Activated naive CD4-positive, alpha-beta T cell treated with anti-CD3 and anti-CD28 coated beads, Interleukin-2, amount 50 U/mL, for 16 hours (primary cell): Measurements from ENCODE around the gene AS3MT.
A peak's percentile ranks its signal among the peaks of the same experiment; 100 is the strongest.
"Not testable (repeated sequence)": the region's sequence is repeated elsewhere in the genome, so short reads cannot be mapped to it uniquely, and the experiment has no call there.

ENCODE experiments used
- DNase-seq: peaks from one replicate; pipeline ENCODE4 v3.0.0-alpha.2; 2020

Gene AS3MT

GRCh38 chr10:102923601-102924000, 54.3 kb downstream of the AS3MT start:
- DNase-seq, result no peak

- no peak for DNase-seq
These were observed 57.6 kb downstream of the AS3MT start for GRCh38 chr10:102926842-102927241.

- no peak for DNase-seq
These were observed 58.2 kb downstream of the AS3MT start for GRCh38 chr10:102927311-102928010.

GRCh38 chr10:102928442-102928841, 59.2 kb downstream of the AS3MT start:
- DNase-seq, result not testable (repeated sequence)

GRCh38 chr10:102930720-102931119, 61.5 kb downstream of the AS3MT start:
- DNase-seq, result no peak

- DNase-seq, result no peak
These were observed 62.4 kb downstream of the AS3MT start for GRCh38 chr10:102931643-102932042.

GRCh38 chr10:102935505-102935904, 66.2 kb downstream of the AS3MT start:
- DNase-seq, result no peak

GRCh38 chr10:102935939-102936605, 66.8 kb downstream of the AS3MT start:
- peak; percentile 14 for DNase-seq

GRCh38 chr10:102941401-102941800, 72.1 kb downstream of the AS3MT start:
- no peak for DNase-seq

GRCh38 chr10:102945449-102945848, 76.2 kb downstream of the AS3MT start:
- DNase-seq, result no peak

- DNase-seq, result no peak
These were observed 76.7 kb downstream of the AS3MT start for GRCh38 chr10:102945962-102946361.

GRCh38 chr10:102946992-102947391, 77.7 kb downstream of the AS3MT start:
- no peak for DNase-seq

- DNase-seq, result no peak
These were observed 78.9 kb downstream of the AS3MT start for GRCh38 chr10:102948176-102948575.

- no peak for DNase-seq
These were observed 79.5 kb downstream of the AS3MT start for GRCh38 chr10:102948786-102949185.

GRCh38 chr10:102949916-102950315, 80.6 kb downstream of the AS3MT start:
- DNase-seq, result no peak

GRCh38 chr10:102951316-102951715, 82.0 kb downstream of the AS3MT start:
- DNase-seq, result no peak
